Thyroid gland (tissue), 4 donors: ENCODE results near the gene DDX54. TPM values are rescaled to one million over a fixed set of nuclear protein-coding genes. Genes with fewer than 3 reads are reported as not detected.
A peak's percentile ranks its signal among the peaks of the same experiment; 100 is the strongest.
"Not testable (repeated sequence)": the region's sequence is repeated elsewhere in the genome, so short reads cannot be mapped to it uniquely, and the experiment has no call there.

ENCODE experiments used
- DNase-seq, 2 donors: peaks; one replicate each; pipeline ENCODE4 v3.0.0-alpha.2; 2019
- H3K27ac ChIP-seq, 3 donors: fragments of 200-600 bp; sonication (generic); 1 replicate in 2 of 3; 2 replicates in 1 of 3; pipeline ENCODE4 v1.5.1; 2016 to 2019; ENCODE audit warnings: mild to moderate bottlenecking in 1 of 3, moderate library complexity in 1 of 3
- H3K27me3 ChIP-seq: fragments of 200-600 bp; sonication (generic); one replicate; pipeline ENCODE4 v1.5.1; 2019
- H3K36me3 ChIP-seq, 2 donors: fragments of 200-600 bp; sonication (generic); one replicate each; pipeline ENCODE4 v1.5.1; 2016 to 2019
- H3K4me1 ChIP-seq, 2 donors: fragments of 200-600 bp; sonication (generic); one replicate each; pipeline ENCODE4 v1.5.1; 2017 to 2019
- H3K4me3 ChIP-seq, 3 donors: fragments of 200-600 bp; sonication (generic); replicated peaks in 1 of 3; 1 replicate in 2 of 3; 2 replicates in 1 of 3; pipeline ENCODE4 v1.5.1; 2016; ENCODE audit warnings: mild to moderate bottlenecking in 1 of 3
- H3K9me3 ChIP-seq: fragments of 200-600 bp; sonication (generic); one replicate; pipeline ENCODE4 v1.5.1; 2017
- CTCF ChIP-seq, 6 experiments: fragments of 200-600 bp in 3 of 6; fragments of 450-650 bp in 3 of 6; sonication (generic) in 3 of 6; IDR thresholded peaks; one replicate each; pipeline ENCODE4 v1.5.1; 2016 to 2019; ENCODE audit warnings: antibody characterized with exemption in 6 of 6, mild to moderate bottlenecking in 2 of 6, inconsistent platforms in 1 of 6, moderate library complexity in 1 of 6
- POLR2A ChIP-seq, 2 donors: fragments of 450-650 bp; IDR thresholded peaks; one replicate each; pipeline ENCODE4 v1.6.1; 2017; ENCODE audit warnings: antibody characterized with exemption in 2 of 2, mild to moderate bottlenecking in 2 of 2, moderate library complexity in 1 of 2
- WGBS, 2 donors: methylation state at CpG; one replicate each; pipeline ENCODE4 v1.1.5; 2017; 5-methylcytosine and 5-hydroxymethylcytosine counted together
- intact Hi-C: fragments of 100-400 bp; cut with DNase I; formaldehyde crosslinking; loops from one replicate; pipeline ENCODE4 v1.15.1; 2023
- total RNA-seq, 4 donors: library from RNA; depleted of rRNA; stranded (reverse); fragments of >200 nt; gene quantifications; one replicate each; pipeline ENCODE4 v1.2.3, GENCODE V29; 2016

DDX54 gene
- total RNA-seq, 4 donors from 2014 or later: 59.9 to 79.3 (median 68.8) TPM

- no peak for TF ChIP-seq CTCF (IDR thresholded peaks at IDR 0.05)
- TF ChIP-seq POLR2A (IDR thresholded peaks at IDR 0.05): no peak
- peak overlapping the region; percentile 60 to 89 (median 80) for H3K27ac ChIP-seq
- WGBS, 2 donors: 65 to 69% methylated on average over 5 of the region's 5 CpGs
Measured at GRCh38 chr12:113142886-113143332, 42.4 kb downstream of the DDX54 start.

GRCh38 chr12:113142173-113142885 lies 42.9 kb downstream of the DDX54 start:
- intact Hi-C loops: no loop called here
- WGBS, 2 donors: 52 to 64% methylated on average over 14 to 16 of the region's 17 CpGs
- H3K27ac ChIP-seq: peak overlapping the region; percentile 60 to 89 (median 80)
- TF ChIP-seq CTCF (IDR thresholded peaks at IDR 0.05) (no peak), POLR2A (IDR thresholded peaks at IDR 0.05) (peak in 1 of 2 donors; percentile 23)
- peaks cover 46 to 50% of the 10 kb centered on the region in 2 donors for H3K4me1 ChIP-seq
- peak; percentile 94 to 95 for DNase-seq
- no peaks in the 10 kb centered on the region for H3K9me3 ChIP-seq
- no peak overlapping the region for H3K4me3 ChIP-seq
- no peaks in the 10 kb centered on the region for H3K36me3 ChIP-seq
- no peaks in the 10 kb centered on the region for H3K27me3 ChIP-seq

More at GRCh38 chr12:113142886-113143332, 42.4 kb downstream of the DDX54 start:
- Histone ChIP-seq H3K36me3 (no peaks in the 10 kb centered on the region), H3K9me3 (no peaks in the 10 kb centered on the region), H3K4me3 (no peak overlapping the region), H3K27me3 (no peaks in the 10 kb centered on the region), H3K4me1 (peaks cover 42 to 50% of the 10 kb centered on the region in 2 donors)
- intact Hi-C loops: no loop called here
- DNase-seq: no peak

- H3K27ac ChIP-seq: peak overlapping the region; percentile 60 to 89 (median 80)
- H3K36me3 ChIP-seq, intact Hi-C loops, DNase-seq, H3K27me3 ChIP-seq, H3K4me3 ChIP-seq, H3K9me3 ChIP-seq: not testable (repeated sequence)
- peaks cover 46 to 50% of the 10 kb centered on the region in 2 donors for H3K4me1 ChIP-seq
- 71 to 89% methylated on average over 3 of the region's 3 CpGs for WGBS, 2 donors
Measured at GRCh38 chr12:113141716-113142115, 43.6 kb downstream of the DDX54 start.

GRCh38 chr12:113140706-113141105 lies 44.6 kb downstream of the DDX54 start:
- no peak for TF ChIP-seq CTCF (IDR thresholded peaks at IDR 0.05)
- TF ChIP-seq POLR2A (IDR thresholded peaks at IDR 0.05): no peak
- no peaks in the 10 kb centered on the region for H3K27me3 ChIP-seq
- no peaks in the 10 kb centered on the region for H3K9me3 ChIP-seq
- H3K4me3 ChIP-seq: no peak overlapping the region
- DNase-seq: peak; percentile 52 to 67
- H3K27ac ChIP-seq: peak overlapping the region; percentile 60 to 80 (median 68)
- 64% methylated on average over 7 of the region's 7 CpGs for WGBS, 2 donors
- no peaks in the 10 kb centered on the region for H3K36me3 ChIP-seq
- intact Hi-C loops: no loop called here
- peaks cover 52 to 55% of the 10 kb centered on the region in 2 donors for H3K4me1 ChIP-seq

GRCh38 chr12:113138826-113139225 lies 46.5 kb downstream of the DDX54 start:
- H3K4me3 ChIP-seq: no peak overlapping the region
- H3K27ac ChIP-seq: peak overlapping the region; percentile 60 to 83 (median 80)
- H3K36me3 ChIP-seq: no peaks in the 10 kb centered on the region
- H3K9me3 ChIP-seq: no peaks in the 10 kb centered on the region
- H3K27me3 ChIP-seq: no peaks in the 10 kb centered on the region
- intact Hi-C loops: no loop called here
- H3K4me1 ChIP-seq: peaks cover 59% of the 10 kb centered on the region in 2 donors
- WGBS, 2 donors: 33 to 50% methylated on average over 1 to 3 of the region's 3 CpGs
- peak; percentile 93 to 94 for DNase-seq
- TF ChIP-seq POLR2A (IDR thresholded peaks at IDR 0.05): no peak
- no peak for TF ChIP-seq CTCF (IDR thresholded peaks at IDR 0.05)
